Prostate gland (tissue), 2 donors: Measurements from ENCODE around the gene SLC1A7. TPM values are rescaled to one million over a fixed set of nuclear protein-coding genes. Genes with fewer than 3 reads are reported as not detected.

Experiments used
- DNase-seq: peaks from one replicate; pipeline ENCODE4 v3.0.0-alpha.2; 2019; ENCODE audit warnings: low spot score
- H3K27ac ChIP-seq, 2 donors: fragments of 200-600 bp; sonication (generic); 2 replicates each; pipeline ENCODE4 v1.5.1; 2017 to 2019
- H3K27me3 ChIP-seq: fragments of 200-600 bp; sonication (generic); replicated peaks from 2 replicates; pipeline ENCODE4 v1.5.1; 2019; ENCODE audit not compliant: insufficient read depth
- H3K36me3 ChIP-seq, 2 donors: fragments of 200-600 bp; sonication (generic); 1 replicate in 1 of 2; 2 replicates in 1 of 2; pipeline versions ENCODE4 v1.5.1 to v1.8.1; 2017 to 2019
- H3K4me1 ChIP-seq: fragments of 200-600 bp; sonication (generic); replicated peaks from 2 replicates; pipeline ENCODE4 v1.5.1; 2019
- H3K4me3 ChIP-seq, 2 donors: fragments of 200-600 bp; sonication (generic); 2 replicates each; pipeline ENCODE4 v1.5.1; 2017 to 2019
- H3K9me3 ChIP-seq: fragments of 200-600 bp; sonication (generic); 2 replicates; pipeline ENCODE4 v1.5.1; 2017
- CTCF ChIP-seq, 4 experiments: fragments of 200-600 bp in 2 of 4; fragments of 450-650 bp in 2 of 4; sonication (generic) in 2 of 4; IDR thresholded peaks; 1 replicate in 3 of 4; 2 replicates in 1 of 4; pipeline ENCODE4 v1.5.1; 2016 to 2019; ENCODE audit warnings: antibody characterized with exemption in 4 of 4, mild to moderate bottlenecking in 2 of 4, moderate library complexity in 2 of 4
- POLR2A ChIP-seq: fragments of 450-650 bp; IDR thresholded peaks from one replicate; pipeline ENCODE4 v1.6.1; 2016; ENCODE audit warnings: antibody characterized with exemption, mild to moderate bottlenecking
- POLR2AphosphoS5 ChIP-seq: sonication (generic); formaldehyde crosslinking; IDR thresholded peaks from one replicate; pipeline ENCODE4 v1.6.1; 2017; ENCODE audit warnings: antibody characterized with exemption
- WGBS: methylation state at CpG from one replicate; pipeline ENCODE4 v1.1.5; 2018; 5-methylcytosine and 5-hydroxymethylcytosine counted together
- intact Hi-C: fragments of 100-400 bp; cut with DNase I; formaldehyde crosslinking; loops from one replicate; pipeline ENCODE4 v1.14.2; 2022
- total RNA-seq, 2 donors: library from RNA; depleted of rRNA; stranded (reverse); fragments of >200 nt; gene quantifications; one replicate each; pipeline ENCODE4 v1.1.0, GENCODE V29; 2016

Gene SLC1A7
- total RNA-seq, 2 donors from 2014 or later = 1.8 TPM; not detected in 1

GRCh38 chr1:53061123-53061858 is 81.1 kb downstream of the SLC1A7 start:
- Histone ChIP-seq H3K36me3 (no peaks in the 10 kb centered on the region), H3K27me3 (peaks cover 4% of the 10 kb centered on the region), H3K4me3 (peak overlapping the region; percentile 46 to 49), H3K4me1 (peaks cover 3% of the 10 kb centered on the region), H3K27ac (peak overlapping the region; percentile 68 to 73), H3K9me3 (no peaks in the 10 kb centered on the region)
- intact Hi-C loops = no loop called here
- WGBS = 33% methylated on average over 19 of the region's 19 CpGs
- TF ChIP-seq CTCF (IDR thresholded peaks at IDR 0.05) (no peak), POLR2AphosphoS5 (no peak), POLR2A (no peak)
- DNase-seq = no peak

- 65% methylated on average over 1 of the region's 1 CpG for WGBS
- intact Hi-C loops = no loop called here
- Histone ChIP-seq H3K4me3 (no peak overlapping the region), H3K36me3 (no peaks in the 10 kb centered on the region), H3K27ac (peak overlapping the region; percentile 68 to 73), H3K9me3 (no peaks in the 10 kb centered on the region), H3K27me3 (peaks cover 4% of the 10 kb centered on the region), H3K4me1 (peaks cover 3% of the 10 kb centered on the region)
- TF ChIP-seq CTCF (IDR thresholded peaks at IDR 0.05) = no peak
- no peak for TF ChIP-seq POLR2A
- no peak for TF ChIP-seq POLR2AphosphoS5
- no peak for DNase-seq
These were observed 81.9 kb downstream of the SLC1A7 start for GRCh38 chr1:53060579-53060978.

GRCh38 chr1:53057127-53057526 is 85.3 kb downstream of the SLC1A7 start:
- no peak for DNase-seq
- Histone ChIP-seq H3K9me3 (no peaks in the 10 kb centered on the region), H3K36me3 (no peaks in the 10 kb centered on the region), H3K27ac (no peak overlapping the region), H3K27me3 (no peaks in the 10 kb centered on the region), H3K4me1 (peaks cover 3% of the 10 kb centered on the region), H3K4me3 (no peak overlapping the region)
- TF ChIP-seq POLR2AphosphoS5 = no peak
- no peak for TF ChIP-seq CTCF (IDR thresholded peaks at IDR 0.05)
- TF ChIP-seq POLR2A = no peak
- intact Hi-C loops = no loop called here
- 24% methylated on average over 2 of the region's 2 CpGs for WGBS

- no peak overlapping the region for H3K4me3 ChIP-seq
- no peak for DNase-seq
- no peak overlapping the region for H3K27ac ChIP-seq
- peaks cover 0 to 4% of the 10 kb centered on the region in 2 donors for H3K36me3 ChIP-seq
- no peaks in the 10 kb centered on the region for H3K9me3 ChIP-seq
- intact Hi-C loops = no loop called here
- no peaks in the 10 kb centered on the region for H3K4me1 ChIP-seq
- WGBS = 45% methylated on average over 1 of the region's 1 CpG
- no peaks in the 10 kb centered on the region for H3K27me3 ChIP-seq
- TF ChIP-seq CTCF (IDR thresholded peaks at IDR 0.05) (no peak), POLR2AphosphoS5 (no peak), POLR2A (no peak)
These were observed 90.8 kb downstream of the SLC1A7 start for GRCh38 chr1:53051676-53052075.

GRCh38 chr1:53050310-53050709 is 92.1 kb downstream of the SLC1A7 start:
- H3K4me1 ChIP-seq = no peaks in the 10 kb centered on the region
- no peak for DNase-seq
- H3K36me3 ChIP-seq = peaks cover 0 to 4% of the 10 kb centered on the region in 2 donors
- H3K9me3 ChIP-seq = no peaks in the 10 kb centered on the region
- no peak overlapping the region for H3K27ac ChIP-seq
- intact Hi-C loops = no loop called here
- TF ChIP-seq POLR2AphosphoS5 (no peak), POLR2A (no peak), CTCF (IDR thresholded peaks at IDR 0.05) (no peak)
- H3K27me3 ChIP-seq = no peaks in the 10 kb centered on the region
- WGBS = 92% methylated on average over 2 of the region's 2 CpGs
- H3K4me3 ChIP-seq = no peak overlapping the region
